Glomerular endothelial cell (primary cell): ENCODE measurements around the gene HIC1. TPM values are rescaled to one million over a fixed set of nuclear protein-coding genes. Genes with fewer than 3 reads are reported as not detected.

Source experiments
- DNase-seq: peaks from one replicate; pipeline ENCODE4 v3.0.0-alpha.2; 2011; ENCODE audit warnings: low read depth, low spot score; ENCODE audit errors: extremely low read depth
- total RNA-seq: library from RNA; depleted of rRNA; stranded (reverse); fragments of >200 nt; gene quantifications from 2 replicates; pipeline ENCODE4 v1.2.3, GENCODE V29; 2015

The HIC1 gene
- total RNA-seq, 1 donor from 2014 or later, result 97.1 TPM

DNA sequence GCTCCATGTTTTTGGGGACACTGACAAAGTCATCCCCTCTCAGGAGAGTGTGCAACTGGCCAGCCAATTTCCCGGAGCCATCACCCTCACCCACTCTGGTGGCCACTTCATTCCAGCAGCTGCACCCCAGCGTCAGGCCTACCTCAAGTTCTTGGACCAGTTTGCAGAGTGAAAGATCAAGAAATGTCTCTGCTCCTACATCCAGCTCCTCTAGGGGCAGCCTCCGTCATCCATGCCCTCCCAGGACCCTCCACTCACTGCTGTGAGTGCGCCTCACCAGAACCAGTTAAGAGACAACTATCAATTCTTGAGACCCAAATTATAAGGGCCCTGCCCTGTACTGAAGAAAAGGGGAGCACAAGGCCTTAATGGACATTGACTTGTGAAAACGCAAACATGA is 12.0 kb upstream of the HIC1 start:
- DNase-seq, result no peak

DNA sequence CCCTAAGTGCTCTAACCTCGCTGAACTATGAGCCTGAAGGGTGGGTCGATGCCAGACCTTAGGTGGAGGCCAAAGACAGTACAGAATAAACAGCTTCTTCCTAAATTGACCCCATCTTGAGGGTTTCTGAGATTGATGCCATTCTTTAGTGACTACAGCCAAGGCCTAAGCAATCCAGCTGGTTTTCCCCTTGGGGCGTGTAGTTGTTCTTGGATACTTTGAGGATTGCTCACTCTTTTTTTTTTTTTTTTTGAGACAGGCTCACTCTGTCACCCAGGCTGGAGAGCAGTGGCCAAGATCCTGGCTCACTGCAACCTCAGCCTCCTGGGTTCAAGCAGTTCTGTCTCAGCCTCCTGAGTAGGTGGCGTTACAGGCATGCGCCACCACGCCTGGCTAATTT is 11.1 kb upstream of the HIC1 start:
- no peak for DNase-seq

DNA sequence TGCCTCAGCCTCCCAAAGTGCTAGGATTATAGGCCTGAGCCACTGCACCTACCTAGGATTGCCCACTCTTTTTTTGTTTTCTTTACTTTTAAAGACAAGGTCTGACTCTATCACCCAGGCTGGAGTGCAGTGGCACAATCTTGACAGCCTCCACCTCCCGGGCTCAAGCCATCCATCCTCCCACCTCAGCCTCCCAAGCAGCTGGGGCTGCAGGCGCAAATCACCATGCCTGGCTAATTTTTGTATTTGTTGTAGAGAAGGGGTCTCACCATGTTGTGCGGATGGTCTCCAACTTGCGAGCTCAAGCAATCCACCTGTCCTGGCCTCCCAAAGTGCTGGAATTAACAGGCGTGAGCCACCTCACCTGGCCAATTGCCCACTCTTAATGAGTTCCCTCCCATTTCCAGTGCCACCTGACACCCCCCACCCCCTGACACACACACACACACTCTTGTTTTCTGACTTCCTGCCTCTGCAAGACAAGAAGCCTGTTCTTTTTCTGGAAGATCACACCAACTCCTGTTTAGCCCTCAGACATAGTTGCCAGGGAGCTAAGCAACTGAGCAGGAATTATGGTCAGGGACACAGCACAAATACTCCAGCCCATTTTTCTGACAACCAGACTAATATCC is 10.5 kb upstream of the HIC1 start:
- DNase-seq, result no peak

DNA sequence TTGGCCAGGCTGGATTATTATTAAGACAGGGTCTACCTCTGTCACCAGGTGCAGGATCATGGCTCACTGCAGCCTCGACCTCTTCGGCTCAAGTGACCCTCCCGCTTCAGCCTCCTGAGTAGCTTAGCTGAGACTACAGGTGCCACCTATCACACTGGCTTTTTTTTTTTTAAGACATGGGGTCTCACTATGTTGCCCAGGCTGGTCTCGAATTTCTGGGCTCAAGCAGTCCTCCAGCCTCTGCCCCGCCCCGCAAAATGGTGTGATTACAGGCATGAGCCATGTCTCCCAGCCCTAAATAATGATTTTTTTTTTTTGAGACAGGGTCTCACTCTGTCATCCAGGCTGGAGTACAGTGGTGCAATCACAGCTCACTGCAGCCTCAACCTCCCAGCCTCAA is 7.3 kb upstream of the HIC1 start:
- no peak for DNase-seq

DNA sequence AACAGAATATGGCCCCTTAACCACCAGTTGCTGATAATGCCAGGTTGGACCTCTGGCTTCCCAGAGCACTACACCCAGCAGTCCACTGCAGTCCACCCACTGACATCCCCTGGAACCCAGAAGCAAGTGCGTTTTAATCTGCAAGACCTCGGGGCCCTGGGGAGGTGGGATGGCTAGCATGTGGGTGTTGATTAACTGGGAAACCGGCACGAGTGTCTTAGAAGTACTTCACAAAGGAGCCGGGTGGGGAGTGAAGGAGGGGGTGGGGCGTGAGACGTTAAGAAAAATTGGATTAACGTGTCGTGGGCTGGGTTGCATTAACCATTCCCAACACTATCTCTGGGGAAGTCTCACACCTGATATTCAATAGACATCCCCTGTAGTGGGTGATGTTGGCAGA is 6.1 kb upstream of the HIC1 start:
- DNase-seq, result no peak

DNA sequence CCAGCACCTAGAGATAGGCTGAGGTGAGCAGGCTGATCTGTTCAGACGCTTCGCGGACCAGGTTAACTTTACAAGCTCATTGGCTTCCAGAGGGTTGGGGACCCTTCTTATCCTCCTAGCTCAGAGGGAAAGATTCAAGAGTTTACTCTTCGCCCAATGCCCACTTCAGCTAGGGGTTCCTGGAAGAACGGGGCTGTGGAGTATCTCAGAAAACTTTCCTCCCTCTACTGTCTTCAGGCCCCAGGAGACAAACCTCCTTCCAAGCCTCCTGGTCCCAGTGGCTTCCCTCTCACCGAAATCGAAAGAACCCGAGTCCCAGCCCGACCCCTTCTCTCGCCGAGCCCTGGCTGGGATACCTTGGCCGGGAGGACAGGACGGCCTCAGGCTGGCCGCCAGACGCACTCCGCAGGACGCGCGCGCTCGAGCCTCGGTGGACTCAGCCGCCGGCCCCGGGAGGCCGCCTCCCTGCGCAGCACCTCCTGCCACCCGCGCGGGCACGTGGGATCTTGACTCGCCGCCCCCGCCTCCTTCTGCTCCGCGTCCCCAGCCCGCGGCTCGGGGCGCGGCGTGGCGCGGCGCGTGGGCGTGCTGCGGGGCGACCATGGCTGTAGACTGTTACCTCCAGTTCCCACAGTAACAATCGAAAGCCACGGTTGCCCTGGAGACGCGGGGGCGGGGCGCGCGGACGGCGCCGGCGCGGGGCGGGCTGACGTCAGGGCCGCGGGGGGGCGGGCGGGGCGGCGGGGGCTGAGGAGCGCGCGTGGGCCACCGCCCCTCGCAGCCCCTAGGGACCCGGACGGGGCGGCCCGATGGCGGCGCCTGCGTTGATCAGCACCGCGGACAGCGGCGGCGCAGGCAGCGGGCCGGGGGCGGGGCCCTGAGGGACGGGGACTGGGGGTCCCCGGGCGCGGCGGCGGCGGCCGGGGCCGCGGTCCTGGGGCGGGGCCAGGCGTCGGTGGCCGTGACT is 5.3 kb upstream of the HIC1 start:
- no peak for DNase-seq

DNA sequence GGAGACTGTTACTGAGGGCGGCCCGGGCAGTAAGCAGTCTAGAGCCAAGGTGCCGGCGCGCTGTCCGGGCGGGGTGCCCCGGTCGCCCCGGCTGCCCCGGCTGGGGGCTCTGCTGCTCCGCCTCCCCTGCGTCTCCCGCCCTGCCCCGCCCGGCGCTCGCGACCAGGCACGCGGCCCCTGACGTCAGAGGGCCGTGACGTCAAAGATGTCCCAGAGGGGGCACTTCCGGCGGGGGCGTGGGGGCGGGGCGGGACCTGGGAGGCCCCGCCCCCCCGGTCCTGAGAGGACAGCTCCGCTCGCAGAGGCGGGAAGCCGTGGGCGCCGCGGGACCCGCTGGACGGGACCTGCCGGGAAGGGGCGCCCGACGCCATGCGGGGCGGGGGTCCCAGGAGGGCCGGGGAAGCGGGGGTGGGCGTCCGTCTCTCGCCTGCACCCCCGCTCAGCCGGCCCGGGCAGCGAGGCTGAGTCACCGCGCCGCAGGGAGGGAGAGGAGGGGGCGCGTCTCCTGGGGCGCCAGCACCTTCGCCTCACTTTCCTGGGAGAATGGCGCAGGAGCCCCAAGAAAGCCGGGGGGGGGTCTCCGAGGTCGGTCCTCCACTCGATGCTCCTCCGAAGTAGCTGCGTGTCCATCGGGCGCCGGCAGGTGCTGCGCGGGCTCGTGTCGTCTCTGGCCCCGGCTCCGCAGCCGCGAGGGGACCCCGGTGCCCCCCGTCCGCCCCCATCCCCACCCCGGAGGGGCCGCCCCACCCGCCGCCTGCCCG is 4.4 kb upstream of the HIC1 start:
- DNase-seq, result no peak

DNA sequence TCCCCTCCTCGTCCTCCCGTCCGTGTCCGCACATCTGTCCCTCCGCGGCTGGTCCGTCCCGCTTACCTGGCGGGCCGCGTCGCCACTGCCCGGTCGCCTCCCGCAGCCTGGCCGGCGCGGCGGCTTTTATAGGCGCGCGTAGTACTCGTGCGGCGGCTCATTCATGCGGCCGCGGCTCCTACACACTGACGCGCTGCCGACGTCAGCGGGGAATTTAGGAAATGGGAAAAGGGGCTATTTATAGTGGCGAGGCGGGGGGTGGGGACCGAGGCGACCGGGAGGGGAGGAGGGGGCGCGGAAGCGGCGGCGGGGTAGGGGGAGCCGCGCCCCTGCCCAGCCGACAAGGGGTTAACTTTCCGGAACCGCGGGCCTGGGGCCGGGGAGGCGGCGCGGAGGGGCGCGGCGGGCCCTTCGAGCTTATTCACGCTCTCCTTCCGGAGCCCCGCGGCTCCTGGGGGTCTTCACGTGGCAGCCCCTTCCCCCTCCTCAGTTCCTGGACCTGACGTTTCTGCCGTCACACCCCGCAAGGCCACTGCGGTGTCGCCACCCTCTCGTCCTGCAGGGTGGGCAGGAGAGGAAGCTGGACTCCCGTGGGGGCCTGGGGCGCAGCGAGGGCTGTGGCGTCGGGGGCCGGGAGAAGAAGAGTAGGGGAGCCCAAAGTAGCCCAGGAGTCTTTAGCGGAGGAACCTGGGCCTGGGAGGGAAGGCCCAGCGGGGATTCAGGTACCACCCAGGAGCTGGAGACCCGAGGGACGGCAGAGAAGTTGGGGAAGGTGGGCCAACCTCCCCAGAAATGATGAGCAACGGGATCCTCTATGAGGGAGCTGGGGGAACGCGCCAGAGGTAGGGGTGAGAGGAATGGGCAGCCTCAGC is 3.6 kb upstream of the HIC1 start:
- DNase-seq, result no peak

DNA sequence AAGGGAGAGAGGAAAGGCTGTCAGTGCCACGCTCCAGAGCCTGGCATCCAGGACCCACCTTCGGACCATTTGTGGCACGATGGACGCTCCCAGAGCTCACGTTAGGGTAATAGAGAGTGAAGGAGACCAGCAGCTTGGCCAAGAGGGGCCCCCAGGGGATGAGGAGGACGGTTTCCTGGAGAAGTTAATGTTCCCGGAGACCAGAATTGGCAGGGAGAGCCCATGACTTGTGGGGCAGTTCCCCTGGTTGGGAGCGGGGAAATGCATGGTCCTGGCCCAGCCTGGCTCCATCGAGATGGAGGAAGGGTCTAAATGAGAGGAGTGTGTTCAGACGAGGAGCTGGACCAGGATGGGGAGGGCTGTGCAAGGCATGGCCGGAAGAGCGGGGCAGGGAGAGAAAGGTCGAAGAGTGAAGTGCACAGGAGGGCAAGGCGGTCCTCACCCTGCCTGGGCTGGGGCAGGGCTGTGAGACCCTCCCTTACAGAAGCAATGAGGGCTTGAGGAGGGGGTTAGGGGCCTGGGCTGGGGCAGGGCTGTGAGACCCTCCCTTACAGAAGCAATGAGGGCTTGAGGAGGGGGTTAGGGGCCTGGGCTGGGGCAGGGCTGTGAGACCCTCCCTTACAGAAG is 2.9 kb upstream of the HIC1 start:
- no peak for DNase-seq

DNA sequence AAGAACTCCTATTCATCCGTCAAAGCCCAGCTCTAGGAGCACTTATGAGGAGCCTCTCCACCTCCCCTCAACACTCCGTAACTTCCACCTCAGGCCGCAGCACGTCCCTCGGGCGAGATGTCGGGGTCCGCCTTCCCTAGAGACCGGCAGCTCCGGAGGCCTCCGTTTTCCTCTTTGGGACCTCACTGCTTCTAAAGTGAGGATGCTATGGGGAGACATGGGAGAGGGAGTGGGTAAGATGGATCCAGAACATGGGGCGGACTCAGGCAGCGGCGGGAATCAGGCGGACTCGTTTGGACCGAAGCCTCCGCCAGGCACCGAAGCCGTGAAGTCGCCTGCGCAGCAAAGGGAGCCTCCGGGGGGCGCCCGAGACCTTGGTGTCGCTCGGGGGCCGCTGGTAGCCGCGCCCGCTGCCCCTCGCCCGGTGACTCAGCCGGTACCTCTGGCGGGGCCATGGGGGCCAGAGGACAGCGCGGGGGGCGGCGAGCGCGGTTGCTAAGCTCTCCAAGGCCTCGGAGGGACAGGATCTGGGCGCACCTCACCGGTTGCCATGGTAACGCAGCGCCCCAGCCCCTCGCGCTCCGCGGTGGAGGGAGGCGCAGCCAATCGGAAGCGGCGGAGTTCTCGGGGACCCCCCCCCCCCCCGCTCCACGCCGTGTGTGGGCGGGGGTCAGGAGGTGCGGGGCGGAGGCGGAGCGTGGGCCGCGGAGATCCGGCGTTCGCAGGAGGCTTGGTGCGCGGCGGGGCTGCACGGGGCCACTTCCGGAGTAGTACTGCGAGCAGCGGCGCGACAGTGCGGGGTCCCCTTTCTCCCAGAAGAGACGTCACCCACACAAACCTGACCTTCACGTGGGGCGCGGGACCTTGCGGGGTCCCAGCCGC is 1.3 kb upstream of the HIC1 start:
- DNase-seq, result no peak

DNA sequence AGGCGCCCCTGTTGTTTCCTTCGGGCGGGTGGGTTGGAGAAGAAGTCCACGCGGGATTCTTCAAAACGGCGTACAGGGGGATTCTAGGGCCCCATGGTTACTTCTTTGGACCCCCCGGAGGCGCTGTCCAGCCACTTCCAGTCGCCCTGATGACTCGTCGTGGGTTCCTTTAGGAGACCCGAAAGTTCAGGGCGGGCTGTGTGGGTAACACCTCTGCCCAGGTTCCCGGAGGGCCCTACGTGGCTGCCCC is 716 bp upstream of the HIC1 start:
- no peak for DNase-seq

DNA sequence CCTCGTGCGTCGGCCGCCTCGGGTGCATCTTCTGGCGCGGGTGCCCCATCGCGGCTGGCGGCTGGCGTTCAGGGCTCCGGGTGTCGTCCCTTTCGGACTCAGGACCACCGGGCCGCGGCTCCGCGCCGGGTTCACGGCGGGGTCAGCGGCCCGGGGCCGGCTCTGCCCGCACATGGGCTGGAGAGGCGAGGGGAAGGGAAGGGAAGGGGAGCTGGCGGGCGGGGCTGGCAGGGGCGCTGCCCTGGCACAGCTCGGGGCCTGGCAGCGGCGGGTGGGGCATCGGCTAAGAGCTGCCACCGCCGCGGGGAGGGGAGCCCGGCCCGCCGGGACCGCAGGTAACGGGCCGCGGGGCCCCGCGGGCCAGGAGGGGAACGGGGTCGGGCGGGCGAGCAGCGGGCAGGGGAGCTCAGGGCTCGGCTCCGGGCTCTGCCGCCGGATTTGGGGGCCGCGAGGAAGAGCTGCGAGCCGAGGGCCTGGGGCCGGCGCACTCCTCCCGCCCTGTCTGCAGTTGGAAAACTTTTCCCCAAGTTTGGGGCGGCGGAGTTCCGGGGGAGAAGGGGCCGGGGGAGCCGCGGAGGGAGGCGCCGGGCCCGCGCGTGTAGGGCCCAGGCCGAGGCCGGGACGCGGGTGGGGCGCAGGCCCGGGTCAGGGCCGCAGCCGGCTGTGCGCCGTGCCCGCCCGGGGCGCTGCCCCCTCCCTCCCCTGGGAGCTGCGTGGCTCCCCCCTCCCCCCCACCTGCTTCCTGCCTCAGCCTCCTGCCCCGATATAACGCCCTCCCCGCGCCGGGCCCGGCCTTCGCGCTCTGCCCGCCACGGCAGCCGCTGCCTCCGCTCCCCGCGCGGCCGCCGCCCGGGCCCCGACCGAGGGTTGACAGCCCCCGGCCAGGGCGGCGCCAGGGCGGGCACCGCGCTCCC is 646 bp downstream of the HIC1 start:
- DNase-seq, result no peak

DNA sequence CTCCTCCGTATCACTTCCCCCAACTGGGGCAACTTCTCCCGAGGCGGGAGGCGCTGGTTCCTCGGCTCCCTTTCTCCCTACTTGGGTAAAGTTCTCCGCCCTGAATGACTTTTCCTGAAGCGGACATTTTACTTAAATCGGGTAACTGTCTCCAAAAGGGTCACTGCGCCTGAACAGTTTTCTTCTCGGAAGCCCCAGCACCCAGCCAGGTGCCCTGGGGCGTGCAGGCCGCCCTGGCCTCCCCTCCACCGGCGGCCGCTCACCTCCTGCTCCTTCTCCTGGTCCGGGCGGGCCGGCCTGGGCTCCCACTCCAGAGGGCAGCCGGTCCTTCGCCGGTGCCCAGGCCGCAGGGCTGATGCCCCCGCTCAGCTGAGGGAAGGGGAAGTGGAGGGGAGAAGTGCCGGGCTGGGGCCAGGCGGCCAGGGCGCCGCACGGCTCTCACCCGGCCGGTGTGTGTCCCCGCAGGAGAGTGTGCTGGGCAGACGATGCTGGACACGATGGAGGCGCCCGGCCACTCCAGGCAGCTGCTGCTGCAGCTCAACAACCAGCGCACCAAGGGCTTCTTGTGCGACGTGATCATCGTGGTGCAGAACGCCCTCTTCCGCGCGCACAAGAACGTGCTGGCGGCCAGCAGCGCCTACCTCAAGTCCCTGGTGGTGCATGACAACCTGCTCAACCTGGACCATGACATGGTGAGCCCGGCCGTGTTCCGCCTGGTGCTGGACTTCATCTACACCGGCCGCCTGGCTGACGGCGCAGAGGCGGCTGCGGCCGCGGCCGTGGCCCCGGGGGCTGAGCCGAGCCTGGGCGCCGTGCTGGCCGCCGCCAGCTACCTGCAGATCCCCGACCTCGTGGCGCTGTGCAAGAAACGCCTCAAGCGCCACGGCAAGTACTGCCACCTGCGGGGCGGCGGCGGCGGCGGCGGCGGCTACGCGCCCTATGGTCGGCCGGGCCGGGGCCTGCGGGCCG is 1.6 kb downstream of the HIC1 start:
- no peak for DNase-seq

DNA sequence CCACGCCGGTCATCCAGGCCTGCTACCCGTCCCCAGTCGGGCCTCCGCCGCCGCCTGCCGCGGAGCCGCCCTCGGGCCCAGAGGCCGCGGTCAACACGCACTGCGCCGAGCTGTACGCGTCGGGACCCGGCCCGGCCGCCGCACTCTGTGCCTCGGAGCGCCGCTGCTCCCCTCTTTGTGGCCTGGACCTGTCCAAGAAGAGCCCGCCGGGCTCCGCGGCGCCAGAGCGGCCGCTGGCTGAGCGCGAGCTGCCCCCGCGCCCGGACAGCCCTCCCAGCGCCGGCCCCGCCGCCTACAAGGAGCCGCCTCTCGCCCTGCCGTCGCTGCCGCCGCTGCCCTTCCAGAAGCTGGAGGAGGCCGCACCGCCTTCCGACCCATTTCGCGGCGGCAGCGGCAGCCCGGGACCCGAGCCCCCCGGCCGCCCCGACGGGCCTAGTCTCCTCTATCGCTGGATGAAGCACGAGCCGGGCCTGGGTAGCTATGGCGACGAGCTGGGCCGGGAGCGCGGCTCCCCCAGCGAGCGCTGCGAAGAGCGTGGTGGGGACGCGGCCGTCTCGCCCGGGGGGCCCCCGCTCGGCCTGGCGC is 2.4 kb downstream of the HIC1 start:
- no peak for DNase-seq

DNA sequence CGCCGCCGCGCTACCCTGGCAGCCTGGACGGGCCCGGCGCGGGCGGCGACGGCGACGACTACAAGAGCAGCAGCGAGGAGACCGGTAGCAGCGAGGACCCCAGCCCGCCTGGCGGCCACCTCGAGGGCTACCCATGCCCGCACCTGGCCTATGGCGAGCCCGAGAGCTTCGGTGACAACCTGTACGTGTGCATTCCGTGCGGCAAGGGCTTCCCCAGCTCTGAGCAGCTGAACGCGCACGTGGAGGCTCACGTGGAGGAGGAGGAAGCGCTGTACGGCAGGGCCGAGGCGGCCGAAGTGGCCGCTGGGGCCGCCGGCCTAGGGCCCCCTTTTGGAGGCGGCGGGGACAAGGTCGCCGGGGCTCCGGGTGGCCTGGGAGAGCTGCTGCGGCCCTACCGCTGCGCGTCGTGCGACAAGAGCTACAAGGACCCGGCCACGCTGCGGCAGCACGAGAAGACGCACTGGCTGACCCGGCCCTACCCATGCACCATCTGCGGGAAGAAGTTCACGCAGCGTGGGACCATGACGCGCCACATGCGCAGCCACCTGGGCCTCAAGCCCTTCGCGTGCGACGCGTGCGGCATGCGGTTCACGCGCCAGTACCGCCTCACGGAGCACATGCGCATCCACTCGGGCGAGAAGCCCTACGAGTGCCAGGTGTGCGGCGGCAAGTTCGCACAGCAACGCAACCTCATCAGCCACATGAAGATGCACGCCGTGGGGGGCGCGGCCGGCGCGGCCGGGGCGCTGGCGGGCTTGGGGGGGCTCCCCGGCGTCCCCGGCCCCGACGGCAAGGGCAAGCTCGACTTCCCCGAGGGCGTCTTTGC is 3.1 kb downstream of the HIC1 start:
- no peak for DNase-seq
